Panc1 (cell line): ENCODE results near the gene ADGRL3. TPM values are rescaled to one million over a fixed set of nuclear protein-coding genes. Genes with fewer than 3 reads are reported as not detected.

ENCODE experiments used
- ATAC-seq: fragments of 200-7000 bp; cut with Tn5 transposase; 2 replicates; pipeline ENCODE4 v1.9.1; 2020; ENCODE audit warnings: mild to moderate bottlenecking, moderate library complexity
- BruUV-seq: library from RNA; stranded (reverse); fragments of 400-500 nt; replicated peaks from 2 replicates; lab custom pipeline; 2021; lab: Mats Ljungman, UMichigan
- CTCF ChIA-PET: fragments of 300-600 bp; sonication (Branson Sonifier 250); formaldehyde crosslinking; loops from one replicate; lab custom pipeline; 2022; ENCODE audit warnings: antibody characterized with exemption; lab: Charles Lee
- POLR2A ChIA-PET: fragments of 300-600 bp; sonication (Branson Sonifier 250); formaldehyde crosslinking; loops from one replicate; lab custom pipeline; 2022; ENCODE audit warnings: antibody characterized with exemption; lab: Charles Lee
- DNase-seq: peaks from one replicate; pipeline ENCODE4 v3.0.0-alpha.2; 2010; ENCODE audit warnings: low read depth, low spot score
- H3K27ac ChIP-seq: 2 replicates; pipeline ENCODE4 v1.5.1; 2011; ENCODE audit warnings: mild to moderate bottlenecking, low read length, inconsistent platforms
- H3K27me3 ChIP-seq: fragments of 200-500 bp; sonication (Bioruptor generic); 2 replicates; pipeline ENCODE4 v1.6.0; 2014; ENCODE audit warnings: low read length, inconsistent platforms; ENCODE audit not compliant: control insufficient read depth, insufficient read depth
- H3K36me3 ChIP-seq: fragments of 200-500 bp; sonication (Bioruptor generic); 2 replicates; pipeline ENCODE4 v1.5.1; 2014; ENCODE audit warnings: inconsistent platforms, mild to moderate bottlenecking, low read length, moderate library complexity; ENCODE audit not compliant: control insufficient read depth, insufficient read depth
- H3K4me1 ChIP-seq: 2 replicates; pipeline ENCODE4 v1.5.1; 2011; ENCODE audit warnings: inconsistent platforms, mild to moderate bottlenecking, low read length, moderate library complexity; ENCODE audit not compliant: control insufficient read depth, insufficient read depth
- H3K4me3 ChIP-seq, 2 experiments: 2 replicates each; pipeline ENCODE4 v1.5.1; 2011 to 2012; ENCODE audit warnings: low read depth in 2 of 2, low read length in 2 of 2, mild to moderate bottlenecking in 2 of 2, inconsistent platforms in 1 of 2, moderate library complexity in 1 of 2
- H3K9me3 ChIP-seq: fragments of 200-500 bp; sonication (Bioruptor generic); 2 replicates; pipeline ENCODE4 v1.5.1; 2014; ENCODE audit warnings: low read depth, mild to moderate bottlenecking, inconsistent platforms, low read length, moderate library complexity; ENCODE audit not compliant: control insufficient read depth, insufficient read depth
- POLR2AphosphoS5 ChIP-seq: IDR thresholded peaks from 2 replicates; pipeline ENCODE4 v1.6.1; 2012; ENCODE audit warnings: mild to moderate bottlenecking, low read depth, low read length, moderate library complexity
- SIN3A ChIP-seq: IDR thresholded peaks from 2 replicates; pipeline ENCODE4 v1.6.1; 2012; ENCODE audit warnings: low read depth, mild to moderate bottlenecking, low read length, moderate library complexity, borderline replicate concordance; ENCODE audit not compliant: insufficient read depth
- TCF7L2 ChIP-seq: IDR thresholded peaks from 2 replicates; pipeline ENCODE4 v1.6.1; 2011; ENCODE audit warnings: mild to moderate bottlenecking, low read depth, low read length, inconsistent platforms
- in situ Hi-C: cut with HindIII; loops from 2 replicates; pipeline ENCODE4 v1.10.0; 2016; ENCODE audit warnings: low sequenced_read_pairs, low pct_unique_long_range_greater_than_20kb
- intact Hi-C: fragments of 100-400 bp; cut with micrococcal nuclease; formaldehyde crosslinking; loops from one replicate; pipeline ENCODE4 v1.10.0; 2022; ENCODE audit not compliant: unreplicated experiment
- total RNA-seq: library from RNA; stranded (reverse); gene quantifications from one replicate; pipeline ENCODE4 v1.2.1, GENCODE V29; 2021; ENCODE audit not compliant: unreplicated experiment
- TF ChIP-seq, protein P1 (sequence below), 2 experiments: IDR thresholded peaks; 2 replicates each; pipeline ENCODE4 v1.6.1; 2011 to 2012; ENCODE audit warnings: low read depth in 2 of 2, control low read depth in 1 of 2, low read length in 1 of 2, mild to moderate bottlenecking in 1 of 2, moderate library complexity in 1 of 2; ENCODE audit not compliant: insufficient read depth in 1 of 2
- TF ChIP-seq, protein P2 (sequence below): fragments of 450-650 bp; IDR thresholded peaks from 2 replicates; pipeline ENCODE4 v1.5.1; 2017; ENCODE audit warnings: mild to moderate bottlenecking

ADGRL3 gene
- total RNA-seq, 1 experiment from 2014 or later = 0.23 TPM

DNA sequence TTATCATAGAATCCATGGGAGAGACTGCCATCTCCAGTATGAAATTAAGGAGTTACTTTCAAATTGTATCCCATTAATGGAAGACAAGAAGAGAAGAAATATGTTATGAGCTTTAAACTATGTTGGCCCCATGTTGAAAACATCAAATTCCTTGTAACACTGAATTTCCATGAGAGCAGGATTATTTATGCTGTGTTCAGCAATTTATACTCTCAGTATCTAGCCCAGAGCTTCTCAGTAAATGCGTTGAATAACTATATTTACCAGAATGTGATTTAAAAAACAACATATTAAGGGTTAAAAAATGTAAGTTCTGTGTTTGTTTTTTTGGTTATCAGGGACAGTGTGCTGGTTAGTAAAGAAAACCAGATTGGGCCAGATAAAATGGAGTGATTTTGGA is 74.2 kb downstream of the ADGRL3 start:
- intact Hi-C loops (no loop called here), in situ Hi-C loops (no loop called here)
- TF ChIP-seq POLR2AphosphoS5 (no peak), SIN3A (no peak), TCF7L2 (no peak)
- TF ChIP-seq, protein P1, sequence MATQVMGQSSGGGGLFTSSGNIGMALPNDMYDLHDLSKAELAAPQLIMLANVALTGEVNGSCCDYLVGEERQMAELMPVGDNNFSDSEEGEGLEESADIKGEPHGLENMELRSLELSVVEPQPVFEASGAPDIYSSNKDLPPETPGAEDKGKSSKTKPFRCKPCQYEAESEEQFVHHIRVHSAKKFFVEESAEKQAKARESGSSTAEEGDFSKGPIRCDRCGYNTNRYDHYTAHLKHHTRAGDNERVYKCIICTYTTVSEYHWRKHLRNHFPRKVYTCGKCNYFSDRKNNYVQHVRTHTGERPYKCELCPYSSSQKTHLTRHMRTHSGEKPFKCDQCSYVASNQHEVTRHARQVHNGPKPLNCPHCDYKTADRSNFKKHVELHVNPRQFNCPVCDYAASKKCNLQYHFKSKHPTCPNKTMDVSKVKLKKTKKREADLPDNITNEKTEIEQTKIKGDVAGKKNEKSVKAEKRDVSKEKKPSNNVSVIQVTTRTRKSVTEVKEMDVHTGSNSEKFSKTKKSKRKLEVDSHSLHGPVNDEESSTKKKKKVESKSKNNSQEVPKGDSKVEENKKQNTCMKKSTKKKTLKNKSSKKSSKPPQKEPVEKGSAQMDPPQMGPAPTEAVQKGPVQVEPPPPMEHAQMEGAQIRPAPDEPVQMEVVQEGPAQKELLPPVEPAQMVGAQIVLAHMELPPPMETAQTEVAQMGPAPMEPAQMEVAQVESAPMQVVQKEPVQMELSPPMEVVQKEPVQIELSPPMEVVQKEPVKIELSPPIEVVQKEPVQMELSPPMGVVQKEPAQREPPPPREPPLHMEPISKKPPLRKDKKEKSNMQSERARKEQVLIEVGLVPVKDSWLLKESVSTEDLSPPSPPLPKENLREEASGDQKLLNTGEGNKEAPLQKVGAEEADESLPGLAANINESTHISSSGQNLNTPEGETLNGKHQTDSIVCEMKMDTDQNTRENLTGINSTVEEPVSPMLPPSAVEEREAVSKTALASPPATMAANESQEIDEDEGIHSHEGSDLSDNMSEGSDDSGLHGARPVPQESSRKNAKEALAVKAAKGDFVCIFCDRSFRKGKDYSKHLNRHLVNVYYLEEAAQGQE (IDR thresholded peaks at IDR 0.05; ENCODE audit: insufficient read depth in 1 of 2, low read depth in 2 of 2, low read length in 1 of 2) = no peak
- TF ChIP-seq, protein P2, sequence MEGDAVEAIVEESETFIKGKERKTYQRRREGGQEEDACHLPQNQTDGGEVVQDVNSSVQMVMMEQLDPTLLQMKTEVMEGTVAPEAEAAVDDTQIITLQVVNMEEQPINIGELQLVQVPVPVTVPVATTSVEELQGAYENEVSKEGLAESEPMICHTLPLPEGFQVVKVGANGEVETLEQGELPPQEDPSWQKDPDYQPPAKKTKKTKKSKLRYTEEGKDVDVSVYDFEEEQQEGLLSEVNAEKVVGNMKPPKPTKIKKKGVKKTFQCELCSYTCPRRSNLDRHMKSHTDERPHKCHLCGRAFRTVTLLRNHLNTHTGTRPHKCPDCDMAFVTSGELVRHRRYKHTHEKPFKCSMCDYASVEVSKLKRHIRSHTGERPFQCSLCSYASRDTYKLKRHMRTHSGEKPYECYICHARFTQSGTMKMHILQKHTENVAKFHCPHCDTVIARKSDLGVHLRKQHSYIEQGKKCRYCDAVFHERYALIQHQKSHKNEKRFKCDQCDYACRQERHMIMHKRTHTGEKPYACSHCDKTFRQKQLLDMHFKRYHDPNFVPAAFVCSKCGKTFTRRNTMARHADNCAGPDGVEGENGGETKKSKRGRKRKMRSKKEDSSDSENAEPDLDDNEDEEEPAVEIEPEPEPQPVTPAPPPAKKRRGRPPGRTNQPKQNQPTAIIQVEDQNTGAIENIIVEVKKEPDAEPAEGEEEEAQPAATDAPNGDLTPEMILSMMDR = no peak
- Histone ChIP-seq H3K27me3 (no peaks in the 10 kb centered on the region), H3K27ac (no peak overlapping the region), H3K4me1 (no peaks in the 10 kb centered on the region), H3K9me3 (no peaks in the 10 kb centered on the region), H3K4me3 (no peak overlapping the region), H3K36me3 (no peaks in the 10 kb centered on the region)
- DNase-seq (no peak), ATAC-seq (no peak)
- ChIA-PET CTCF (no interaction called here), POLR2A (no interaction called here)
- no TSS peak for BruUV-seq

DNA sequence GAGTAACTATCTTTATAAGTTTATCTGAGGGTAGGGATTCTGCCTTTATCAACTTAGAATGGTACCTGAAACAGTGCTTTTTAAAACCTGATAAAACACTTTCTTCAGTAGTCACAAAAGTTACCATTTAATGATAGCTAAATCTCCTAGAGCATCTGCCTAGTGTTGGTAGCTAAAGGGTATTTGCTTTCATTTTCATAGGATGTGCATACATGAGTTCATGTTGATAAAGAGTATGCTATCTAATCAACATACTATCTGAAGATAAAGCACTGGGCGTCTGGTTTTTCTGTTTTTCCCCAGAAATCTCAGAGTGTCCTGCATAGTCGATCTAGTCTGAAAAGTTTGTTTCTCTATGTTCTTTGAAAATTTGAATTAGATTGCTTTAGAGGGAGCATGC is 75.1 kb downstream of the ADGRL3 start:
- Histone ChIP-seq H3K4me3 (no peak overlapping the region), H3K27me3 (no peaks in the 10 kb centered on the region), H3K4me1 (no peaks in the 10 kb centered on the region), H3K36me3 (no peaks in the 10 kb centered on the region), H3K27ac (no peak overlapping the region), H3K9me3 (no peaks in the 10 kb centered on the region)
- ATAC-seq (no peak), DNase-seq (no peak)
- ChIA-PET POLR2A (no interaction called here), CTCF (no interaction called here)
- intact Hi-C loops = no loop called here
- TF ChIP-seq SIN3A (no peak), POLR2AphosphoS5 (no peak), TCF7L2 (no peak)
- TF ChIP-seq, protein P1 (IDR thresholded peaks at IDR 0.05; ENCODE audit: insufficient read depth in 1 of 2, low read depth in 2 of 2, low read length in 1 of 2) = no peak
- TF ChIP-seq, protein P2 = no peak
- no TSS peak for BruUV-seq
- in situ Hi-C loops = no loop called here
